B cell (primary cell): ENCODE measurements around the gene CAPN3.

Experiments used
- CTCF ChIP-seq: fragments of 200-600 bp; IDR thresholded peaks from one replicate; pipeline ENCODE4 v1.8.0; 2022; ENCODE audit warnings: antibody characterized with exemption, mild to moderate bottlenecking
- EZH2 ChIP-seq: IDR thresholded peaks from 2 replicates; pipeline ENCODE4 v1.6.1; 2012; ENCODE audit warnings: borderline replicate concordance, low read depth, mild to moderate bottlenecking, moderate library complexity, low read length; ENCODE audit not compliant: insufficient read depth, poor library complexity, severe bottlenecking

- TF ChIP-seq CTCF (no peak), EZH2 (no peak)
Measured at GRCh38 chr15:42427429-42428223, 68.3 kb downstream of the CAPN3 start.
